HepG2 (cell line): ENCODE measurements around the gene TGIF1. TPM values are rescaled to one million over a fixed set of nuclear protein-coding genes. Genes with fewer than 3 reads are reported as not detected.

Source experiments
- E2F2 ChIP-seq: sonication (generic); formaldehyde crosslinking; IDR thresholded peaks from 2 replicates; pipeline ENCODE4 v1.4.0; 2020; ENCODE audit warnings: missing genetic modification reagents, borderline replicate concordance
- ERF ChIP-seq: IDR thresholded peaks from 2 replicates; pipeline ENCODE4 v1.6.1; 2018; ENCODE audit warnings: missing biosample characterization, missing genetic modification reagents
- GMEB2 ChIP-seq: IDR thresholded peaks from 2 replicates; pipeline ENCODE4 v1.6.1; 2016; ENCODE audit warnings: missing biosample characterization, missing genetic modification reagents, low read depth
- HNF1A ChIP-seq, 2 experiments: sonication (generic) in 1 of 2; formaldehyde crosslinking in 1 of 2; IDR thresholded peaks; 2 replicates each; pipeline versions ENCODE4 v1.4.0 to v1.6.1; 2016 to 2020; ENCODE audit warnings: borderline replicate concordance in 1 of 2, low read depth in 1 of 2, mild to moderate bottlenecking in 1 of 2, missing genetic modification reagents in 1 of 2
- JUND ChIP-seq: sonication (generic); formaldehyde crosslinking; IDR thresholded peaks from 2 replicates; pipeline ENCODE4 v1.8.0; 2022; ENCODE audit warnings: mild to moderate bottlenecking, missing genetic modification reagents
- MLLT10 ChIP-seq: sonication (generic); formaldehyde crosslinking; IDR thresholded peaks from 2 replicates; pipeline ENCODE4 v1.4.0; 2020; ENCODE audit warnings: missing genetic modification reagents
- NCOA1 ChIP-seq: sonication (generic); formaldehyde crosslinking; IDR thresholded peaks from 2 replicates; pipeline ENCODE4 v1.9.0; 2021; ENCODE audit warnings: missing genetic modification reagents
- SKI ChIP-seq: fragments of 450-650 bp; IDR thresholded peaks from one replicate; pipeline ENCODE4 v1.6.1; 2018; ENCODE audit warnings: mild to moderate bottlenecking; ENCODE audit not compliant: partially characterized antibody
- THAP8 ChIP-seq: sonication (generic); formaldehyde crosslinking; IDR thresholded peaks from 2 replicates; pipeline ENCODE4 v1.5.1; 2020; ENCODE audit warnings: missing genetic modification reagents, mild to moderate bottlenecking, borderline replicate concordance
- ZC3H13 ChIP-seq: sonication (generic); formaldehyde crosslinking; IDR thresholded peaks from 2 replicates; pipeline ENCODE4 v1.8.1; 2023; ENCODE audit warnings: mild to moderate bottlenecking, missing genetic modification reagents, moderate library complexity
- ZHX1 ChIP-seq: sonication (generic); formaldehyde crosslinking; IDR thresholded peaks from 2 replicates; pipeline ENCODE4 v1.8.1; 2022; ENCODE audit warnings: low read depth, mild to moderate bottlenecking, missing genetic modification reagents
- ZNF513 ChIP-seq: sonication (generic); formaldehyde crosslinking; conservative IDR thresholded peaks from 2 replicates; pipeline ENCODE4 v1.5.0; 2020; ENCODE audit warnings: missing genetic modification reagents
- ZNF562 ChIP-seq: sonication (generic); formaldehyde crosslinking; IDR thresholded peaks from 2 replicates; pipeline ENCODE4 v1.8.0; 2022; ENCODE audit warnings: missing genetic modification reagents, borderline replicate concordance
- ZNF770 ChIP-seq: sonication (generic); formaldehyde crosslinking; IDR thresholded peaks from 2 replicates; pipeline ENCODE4 v1.5.0; 2020; ENCODE audit warnings: mild to moderate bottlenecking, missing genetic modification reagents
- polyA plus RNA-seq, 8 experiments: library from polyadenylated mRNA; depleted of rRNA in 3 of 8; stranded (reverse) in 7 of 8; unstranded in 1 of 8; fragments of >200 nt; fragmentation: Illumina TruSeq in 4 of 8; extraction: Trizol in 4 of 8; gene quantifications; 2 replicates each; pipeline versions ENCODE4 v1.2.1 to v1.2.3, GENCODE V29; 2011 to 2016; ENCODE audit warnings: low read depth in 4 of 8, missing spikeins in 1 of 8, mixed read lengths in 1 of 8; ENCODE audit not compliant: insufficient read depth in 1 of 8
- total RNA-seq, 5 experiments: library from RNA; depleted of rRNA; stranded (reverse); fragments of >200 nt; fragmentation: Illumina TruSeq; extraction: Trizol; gene quantifications; 2 replicates each; pipeline ENCODE4 v1.2.3, GENCODE V29; 2016; ENCODE audit warnings: low read depth in 1 of 5

Gene TGIF1
- total and polyA plus RNA-seq, 2 of the 13 experiments (the other 11 are each of a cell fraction or from before 2014, with no cell fraction given) = 50.0 to 76.1 TPM

- TF ChIP-seq GMEB2 (CRISPR knock-in tag) (no peak), ZC3H13 (CRISPR knock-in tag) (no peak), ZNF770 (CRISPR knock-in tag) (no peak), THAP8 (no peak), ZNF513 (no peak), MLLT10 (CRISPR knock-in tag) (no peak), ZHX1 (CRISPR knock-in tag) (no peak), ERF (no peak), NCOA1 (CRISPR knock-in tag) (no peak), SKI (peak; percentile 20), HNF1A (IDR thresholded peaks at IDR 0.05; ENCODE audit: low read depth) (no peak), HNF1A (CRISPR knock-in tag; IDR thresholded peaks at IDR 0.05; ENCODE audit: borderline replicate concordance) (0 out of 2 replicates have a peak, but pooled peaks have one; percentile 1), JUND (CRISPR knock-in tag) (no peak), ZNF562 (CRISPR knock-in tag) (no peak), E2F2 (CRISPR knock-in tag) (no peak)
Observed at GRCh38 chr18:3449512-3450011, 410 bp upstream of the TGIF1 start (continued).
